Mesothelial cell of epicardium (in vitro differentiated cells): ENCODE data around the gene FRMD5. TPM values are rescaled to one million over a fixed set of nuclear protein-coding genes. Genes with fewer than 3 reads are reported as not detected.
"Not testable (repeated sequence)": the region's sequence is repeated elsewhere in the genome, so short reads cannot be mapped to it uniquely, and the experiment has no call there.

Source experiments
- DNase-seq, 2 experiments: peaks; one replicate each; pipeline ENCODE4 v3.0.0; 2021; ENCODE audit warnings: low spot score in 2 of 2; ENCODE audit not compliant: unreplicated experiment in 2 of 2
- H3K27ac Mint-ChIP-seq: 2 replicates; pipeline ENCODE4 v1.8.0; 2021; ENCODE audit warnings: mixed read lengths
- H3K27me3 Mint-ChIP-seq: 2 replicates; pipeline ENCODE4 v1.8.0; 2021; ENCODE audit warnings: low read depth, mixed read lengths
- H3K36me3 Mint-ChIP-seq: 2 replicates; pipeline ENCODE4 v1.8.0; 2021; ENCODE audit warnings: mixed read lengths
- H3K4me1 Mint-ChIP-seq: 2 replicates; pipeline ENCODE4 v1.8.0; 2021; ENCODE audit warnings: mixed read lengths
- H3K4me3 Mint-ChIP-seq: 2 replicates; pipeline ENCODE4 v1.8.0; 2021; ENCODE audit warnings: mild to moderate bottlenecking, moderate library complexity, mixed read lengths
- H3K9me3 Mint-ChIP-seq: 2 replicates; pipeline ENCODE4 v1.8.0; 2021; ENCODE audit warnings: mixed read lengths
- total RNA-seq: library from RNA; stranded (reverse); gene quantifications from 3 replicates; pipeline ENCODE4 v1.2.1, GENCODE V29; 2021
- TF ChIP-seq, protein P1 (sequence below): fragments of 200-600 bp; sonication (generic); IDR thresholded peaks from one replicate; pipeline ENCODE4 v1.5.0; 2021; ENCODE audit warnings: antibody characterized with exemption; ENCODE audit not compliant: unreplicated experiment

Gene FRMD5
- total RNA-seq, 1 donor from 2014 or later, result 2.5 TPM

DNA sequence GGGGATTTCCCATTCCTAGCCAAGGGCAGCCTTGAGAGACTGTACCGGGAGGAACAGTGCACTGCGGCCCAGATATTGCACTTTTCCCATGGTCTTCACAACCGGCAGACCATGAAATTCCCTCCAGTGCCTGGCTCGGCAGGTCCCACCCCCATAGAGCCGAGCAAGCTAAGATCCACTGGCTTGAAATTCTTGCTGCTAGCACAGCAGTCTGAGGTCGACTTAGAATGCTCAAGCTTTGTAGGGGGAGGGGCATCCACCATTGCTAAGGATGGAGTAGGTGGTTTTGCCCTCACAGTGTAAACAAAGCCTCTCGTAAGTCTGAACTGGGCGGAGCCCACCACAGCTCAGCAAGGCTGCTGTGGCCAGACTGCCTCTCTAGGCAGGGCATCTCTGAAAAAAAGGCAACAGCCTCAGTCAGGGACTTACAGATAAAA lies 156.3 kb downstream of the FRMD5 start:
- Mint-ChIP-seq H3K4me1 (peaks cover 3% of the 10 kb centered on the region), H3K27me3 (peaks cover 16% of the 10 kb centered on the region), H3K9me3 (peaks cover 20% of the 10 kb centered on the region), H3K36me3 (no peaks in the 10 kb centered on the region), H3K4me3 (peak overlapping the region; percentile 4), H3K27ac (no peak overlapping the region)
- DNase-seq, result no peak
- TF ChIP-seq, protein P1, sequence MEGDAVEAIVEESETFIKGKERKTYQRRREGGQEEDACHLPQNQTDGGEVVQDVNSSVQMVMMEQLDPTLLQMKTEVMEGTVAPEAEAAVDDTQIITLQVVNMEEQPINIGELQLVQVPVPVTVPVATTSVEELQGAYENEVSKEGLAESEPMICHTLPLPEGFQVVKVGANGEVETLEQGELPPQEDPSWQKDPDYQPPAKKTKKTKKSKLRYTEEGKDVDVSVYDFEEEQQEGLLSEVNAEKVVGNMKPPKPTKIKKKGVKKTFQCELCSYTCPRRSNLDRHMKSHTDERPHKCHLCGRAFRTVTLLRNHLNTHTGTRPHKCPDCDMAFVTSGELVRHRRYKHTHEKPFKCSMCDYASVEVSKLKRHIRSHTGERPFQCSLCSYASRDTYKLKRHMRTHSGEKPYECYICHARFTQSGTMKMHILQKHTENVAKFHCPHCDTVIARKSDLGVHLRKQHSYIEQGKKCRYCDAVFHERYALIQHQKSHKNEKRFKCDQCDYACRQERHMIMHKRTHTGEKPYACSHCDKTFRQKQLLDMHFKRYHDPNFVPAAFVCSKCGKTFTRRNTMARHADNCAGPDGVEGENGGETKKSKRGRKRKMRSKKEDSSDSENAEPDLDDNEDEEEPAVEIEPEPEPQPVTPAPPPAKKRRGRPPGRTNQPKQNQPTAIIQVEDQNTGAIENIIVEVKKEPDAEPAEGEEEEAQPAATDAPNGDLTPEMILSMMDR, result no peak

- TF ChIP-seq, protein P1, result no peak
- Mint-ChIP-seq H3K4me1 (peaks cover 3% of the 10 kb centered on the region), H3K27me3 (peaks cover 4% of the 10 kb centered on the region), H3K4me3 (no peak overlapping the region), H3K27ac (no peak overlapping the region), H3K9me3 (peaks cover 22% of the 10 kb centered on the region), H3K36me3 (no peaks in the 10 kb centered on the region)
- no peak for DNase-seq
These were observed 159.0 kb downstream of the FRMD5 start for GRCh38 chr15:44035781-44036699.

GRCh38 chr15:44034933-44035624 lies 160.0 kb downstream of the FRMD5 start:
- no peaks in the 10 kb centered on the region for H3K36me3 Mint-ChIP-seq
- no peak for DNase-seq
- H3K27me3 Mint-ChIP-seq, result peaks cover 2% of the 10 kb centered on the region
- H3K9me3 Mint-ChIP-seq, result peaks cover 14% of the 10 kb centered on the region
- H3K27ac Mint-ChIP-seq, result no peak overlapping the region
- H3K4me1 Mint-ChIP-seq, result peaks cover 6% of the 10 kb centered on the region
- H3K4me3 Mint-ChIP-seq, result no peak overlapping the region
- TF ChIP-seq, protein P1, result no peak

- H3K36me3 Mint-ChIP-seq, result no peaks in the 10 kb centered on the region
- DNase-seq, result no peak
- H3K27ac Mint-ChIP-seq, result no peak overlapping the region
- TF ChIP-seq, protein P1, result no peak
- H3K9me3 Mint-ChIP-seq, result peaks cover 10% of the 10 kb centered on the region
- H3K4me1 Mint-ChIP-seq, result peaks cover 12% of the 10 kb centered on the region
- no peaks in the 10 kb centered on the region for H3K27me3 Mint-ChIP-seq
- no peak overlapping the region for H3K4me3 Mint-ChIP-seq
These were observed 160.7 kb downstream of the FRMD5 start for GRCh38 chr15:44034334-44034733.

DNA sequence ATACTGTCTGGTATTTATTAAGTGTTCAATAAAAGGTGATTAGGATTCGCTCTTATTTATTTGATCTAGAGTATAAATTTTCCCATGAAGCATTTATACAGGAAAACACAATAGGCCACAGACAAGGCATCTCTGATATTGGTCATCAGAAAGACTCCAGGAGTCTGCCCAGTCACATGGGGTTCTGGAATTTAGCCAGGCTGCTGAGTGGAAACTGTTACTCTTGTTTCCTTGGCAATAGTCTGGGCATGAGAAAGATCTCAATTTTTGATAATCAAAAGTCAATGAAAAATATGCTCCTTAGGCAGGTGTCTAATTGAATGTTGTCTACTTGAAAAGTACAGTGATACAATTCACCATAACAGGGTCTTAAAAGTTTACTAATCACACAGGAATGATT lies 161.2 kb downstream of the FRMD5 start:
- TF ChIP-seq, protein P1, result no peak
- no peaks in the 10 kb centered on the region for H3K27me3 Mint-ChIP-seq
- no peak overlapping the region for H3K27ac Mint-ChIP-seq
- no peaks in the 10 kb centered on the region for H3K36me3 Mint-ChIP-seq
- no peak overlapping the region for H3K4me3 Mint-ChIP-seq
- no peak for DNase-seq
- peaks cover 10% of the 10 kb centered on the region for H3K9me3 Mint-ChIP-seq
- H3K4me1 Mint-ChIP-seq, result peaks cover 16% of the 10 kb centered on the region

- not testable (repeated sequence) for H3K27ac Mint-ChIP-seq, H3K27me3 Mint-ChIP-seq, DNase-seq, H3K36me3 Mint-ChIP-seq, H3K4me3 Mint-ChIP-seq
- Mint-ChIP-seq H3K9me3 (peaks cover 10% of the 10 kb centered on the region), H3K4me1 (peaks cover 19% of the 10 kb centered on the region)
These were observed 162.3 kb downstream of the FRMD5 start for GRCh38 chr15:44032820-44033219.
